ENCODE results near the gene SP9. TPM values are rescaled to one million over a fixed set of nuclear protein-coding genes. Genes with fewer than 3 reads are reported as not detected.

SP9 gene
- total RNA-seq = not detected in 2 replicates

GRCh38 chr2:174334781-174335251 lies at the start of gene SP9:
Gene SP9 (plus strand): TSS chr2:174334954. CDS start chr2:174335093, 139 bp downstream.

Other genes starting within 250 kb of the SP9 start
- 132 and 134 TPM in 2 replicates for gene OLA1, start 86.4 kb upstream of the SP9 start, total RNA-seq
- 15.9 and 18.9 TPM in 2 replicates for gene SCRN3, start 60.8 kb downstream of the SP9 start, total RNA-seq
- gene GPR155, start 152.1 kb downstream of the SP9 start, total RNA-seq = 1.8 and 3.0 TPM in 2 replicates